Gastrocnemius medialis (tissue), 4 donors: Measurements from ENCODE around the gene SFT2D2. TPM values are rescaled to one million over a fixed set of nuclear protein-coding genes. Genes with fewer than 3 reads are reported as not detected.

Source experiments
- ATAC-seq, 2 donors: fragments of 150-250 bp; one replicate each; pipeline ENCODE4 v1.9.1; 2016
- DNase-seq, 2 donors: peaks; one replicate each; pipeline ENCODE4 v3.0.0-alpha.2; 2019
- H3K27ac ChIP-seq, 4 donors: fragments of 200-600 bp; sonication (generic); 1 replicate in 1 of 4; 2 replicates in 3 of 4; pipeline ENCODE4 v1.5.1; 2016 to 2018; ENCODE audit warnings: mild to moderate bottlenecking in 2 of 4, moderate library complexity in 1 of 4
- H3K27me3 ChIP-seq, 3 donors: fragments of 200-600 bp; sonication (generic) in 2 of 3; 1 replicate in 1 of 3; 2 replicates in 2 of 3; pipeline versions ENCODE4 v1.5.1 to v1.6.0; 2016 to 2019; ENCODE audit warnings: mild to moderate bottlenecking in 1 of 3, moderate library complexity in 1 of 3
- H3K36me3 ChIP-seq, 2 donors: fragments of 200-600 bp; sonication (generic) in 1 of 2; one replicate each; pipeline ENCODE4 v1.5.1; 2017 to 2018
- H3K4me1 ChIP-seq, 2 donors: fragments of 200-600 bp; sonication (generic) in 1 of 2; one replicate each; pipeline ENCODE4 v1.5.1; 2016 to 2017; ENCODE audit warnings: mild to moderate bottlenecking in 2 of 2
- H3K4me3 ChIP-seq, 4 donors: fragments of 200-600 bp; sonication (generic) in 3 of 4; 1 replicate in 1 of 4; 2 replicates in 3 of 4; pipeline ENCODE4 v1.5.1; 2016 to 2019; ENCODE audit warnings: mild to moderate bottlenecking in 2 of 4
- H3K9me3 ChIP-seq, 3 donors: fragments of 200-600 bp; sonication (generic) in 2 of 3; 1 replicate in 1 of 3; 2 replicates in 2 of 3; pipeline ENCODE4 v1.5.1; 2016 to 2019
- CTCF ChIP-seq, 5 experiments: fragments of 450-650 bp in 3 of 5; fragments of 200-600 bp in 2 of 5; sonication (generic) in 2 of 5; IDR thresholded peaks in 4 of 5; conservative IDR thresholded peaks in 1 of 5; 1 replicate in 4 of 5; 2 replicates in 1 of 5; pipeline ENCODE4 v1.5.1; 2016 to 2019; ENCODE audit warnings: antibody characterized with exemption in 5 of 5, mild to moderate bottlenecking in 3 of 5, moderate library complexity in 3 of 5
- POLR2A ChIP-seq, 2 donors: fragments of 450-650 bp; IDR thresholded peaks; one replicate each; pipeline ENCODE4 v1.6.1; 2017; ENCODE audit warnings: antibody characterized with exemption in 2 of 2, mild to moderate bottlenecking in 2 of 2, moderate library complexity in 2 of 2
- in situ Hi-C, 4 donors: fragments of 200-750 bp; cut with MboI; loops; one replicate each; pipeline versions ENCODE4 v1.15.0 to v1.8.0; 2017; ENCODE audit warnings: low sequenced_read_pairs in 4 of 4
- intact Hi-C: fragments of 100-400 bp; cut with DNase I; formaldehyde crosslinking; loops from one replicate; pipeline ENCODE4 v1.15.1; 2023; ENCODE audit warnings: low total_unique reads
- total RNA-seq, 4 donors: library from RNA; depleted of rRNA; stranded (reverse); fragments of >200 nt; gene quantifications; one replicate each; pipeline versions ENCODE4 v1.1.0 to v1.2.3, GENCODE V29; 2016

Gene SFT2D2
- total RNA-seq, 4 donors from 2014 or later = 10.2 to 15.8 (median 11.7) TPM

GRCh38 chr1:168263130-168263529 lies 37.3 kb downstream of the SFT2D2 start:
- Histone ChIP-seq H3K4me3 (no peak overlapping the region), H3K4me1 (peaks cover 20% of the 10 kb centered on the region in 2 donors), H3K27ac (no peak overlapping the region), H3K27me3 (no peaks in the 10 kb centered on the region), H3K36me3 (no peaks in the 10 kb centered on the region), H3K9me3 (no peaks in the 10 kb centered on the region)
- in situ Hi-C loops = no loop called here
- TF ChIP-seq POLR2A (IDR thresholded peaks at IDR 0.05) (no peak), CTCF (IDR thresholded peaks at IDR 0.05 in 4 of 5, conservative IDR thresholded peaks at IDR 0.05 in 1 of 5) (no peak)
- no peak for DNase-seq
- intact Hi-C loops = no loop called here
- no peak for ATAC-seq

- ATAC-seq (no peak), DNase-seq (no peak)
- Histone ChIP-seq H3K4me1 (peaks cover 20% of the 10 kb centered on the region in 2 donors), H3K4me3 (no peak overlapping the region), H3K9me3 (no peaks in the 10 kb centered on the region), H3K27ac (no peak overlapping the region), H3K27me3 (no peaks in the 10 kb centered on the region), H3K36me3 (no peaks in the 10 kb centered on the region)
- intact Hi-C loops = no loop called here
- in situ Hi-C loops = no loop called here
- TF ChIP-seq CTCF (IDR thresholded peaks at IDR 0.05 in 4 of 5, conservative IDR thresholded peaks at IDR 0.05 in 1 of 5) = no peak
- TF ChIP-seq POLR2A (IDR thresholded peaks at IDR 0.05) = no peak
These were observed 38.5 kb downstream of the SFT2D2 start for GRCh38 chr1:168264296-168264695.

GRCh38 chr1:168265596-168265995 lies 39.8 kb downstream of the SFT2D2 start:
- TF ChIP-seq POLR2A (IDR thresholded peaks at IDR 0.05) = no peak
- TF ChIP-seq CTCF (IDR thresholded peaks at IDR 0.05 in 4 of 5, conservative IDR thresholded peaks at IDR 0.05 in 1 of 5) = no peak
- ATAC-seq (no peak), DNase-seq (no peak)
- Histone ChIP-seq H3K27me3 (no peaks in the 10 kb centered on the region), H3K36me3 (no peaks in the 10 kb centered on the region), H3K4me3 (no peak overlapping the region), H3K9me3 (no peaks in the 10 kb centered on the region), H3K4me1 (peaks cover 12% of the 10 kb centered on the region in 2 donors), H3K27ac (no peak overlapping the region)
- in situ Hi-C loops = no loop called here
- intact Hi-C loops = no loop called here

GRCh38 chr1:168266644-168267186 lies 40.9 kb downstream of the SFT2D2 start:
- DNase-seq = no peak
- Histone ChIP-seq H3K9me3 (no peaks in the 10 kb centered on the region), H3K27me3 (no peaks in the 10 kb centered on the region), H3K4me3 (no peak overlapping the region), H3K36me3 (no peaks in the 10 kb centered on the region), H3K27ac (no peak overlapping the region), H3K4me1 (peaks cover under 1 to 1% of the 10 kb centered on the region in 2 donors)
- ATAC-seq = no peak
- TF ChIP-seq POLR2A (IDR thresholded peaks at IDR 0.05) (no peak), CTCF (IDR thresholded peaks at IDR 0.05 in 4 of 5, conservative IDR thresholded peaks at IDR 0.05 in 1 of 5) (no peak)
- intact Hi-C loops = no loop called here
- in situ Hi-C loops = no loop called here

- H3K27me3 ChIP-seq = no peaks in the 10 kb centered on the region
- no peaks in the 10 kb centered on the region for H3K4me1 ChIP-seq
- in situ Hi-C loops (no loop called here), intact Hi-C loops (no loop called here)
- H3K9me3 ChIP-seq = no peaks in the 10 kb centered on the region
- no peak overlapping the region for H3K27ac ChIP-seq
- H3K36me3 ChIP-seq = no peaks in the 10 kb centered on the region
- DNase-seq (no peak), ATAC-seq (no peak)
- TF ChIP-seq CTCF (IDR thresholded peaks at IDR 0.05 in 4 of 5, conservative IDR thresholded peaks at IDR 0.05 in 1 of 5) (no peak), POLR2A (IDR thresholded peaks at IDR 0.05) (no peak)
- H3K4me3 ChIP-seq = no peak overlapping the region
These were observed 45.8 kb downstream of the SFT2D2 start for GRCh38 chr1:168271636-168272035.
